ENCODE data around the gene NOA1. TPM values are rescaled to one million over a fixed set of nuclear protein-coding genes. Genes with fewer than 3 reads are reported as not detected.

The NOA1 gene
- total RNA-seq, 1 donor from 2014 or later = 17.4 TPM

DNA sequence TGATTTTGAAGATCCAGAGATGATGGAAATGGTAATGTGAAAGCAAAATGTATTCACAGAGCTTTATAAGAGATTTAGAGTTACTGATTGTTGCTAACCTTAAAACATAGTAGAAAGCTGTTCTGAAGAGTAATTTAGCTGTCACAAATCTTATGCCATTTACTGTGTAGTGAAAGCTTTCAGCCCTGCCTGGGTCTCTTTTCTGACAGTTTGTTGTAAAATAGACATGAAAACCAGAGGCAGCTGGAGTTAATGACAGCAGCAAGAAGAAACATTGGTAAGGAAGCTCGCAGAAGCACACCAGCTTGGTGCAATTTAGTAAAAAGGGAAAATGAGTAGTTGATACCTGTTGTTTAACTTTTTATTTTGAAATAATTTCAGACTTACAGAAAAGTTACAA lies 22.3 kb upstream of the NOA1 start:
- Mint-ChIP-seq H3K27me3 (no peaks in the 10 kb centered on the region), H3K4me3 (ENCODE audit: low read depth) (no peak overlapping the region), H3K27ac (no peak overlapping the region), H3K36me3 (ENCODE audit: insufficient read depth) (peaks cover 17% of the 10 kb centered on the region), H3K9me3 (ENCODE audit: low read depth) (no peaks in the 10 kb centered on the region), H3K4me1 (ENCODE audit: low read depth) (no peaks in the 10 kb centered on the region)
- DNase-seq (ENCODE audit: low spot score, unreplicated experiment) = no peak
- TF ChIP-seq CTCF (IDR thresholded peaks at IDR 0.05; ENCODE audit: unreplicated experiment) = no peak

DNA sequence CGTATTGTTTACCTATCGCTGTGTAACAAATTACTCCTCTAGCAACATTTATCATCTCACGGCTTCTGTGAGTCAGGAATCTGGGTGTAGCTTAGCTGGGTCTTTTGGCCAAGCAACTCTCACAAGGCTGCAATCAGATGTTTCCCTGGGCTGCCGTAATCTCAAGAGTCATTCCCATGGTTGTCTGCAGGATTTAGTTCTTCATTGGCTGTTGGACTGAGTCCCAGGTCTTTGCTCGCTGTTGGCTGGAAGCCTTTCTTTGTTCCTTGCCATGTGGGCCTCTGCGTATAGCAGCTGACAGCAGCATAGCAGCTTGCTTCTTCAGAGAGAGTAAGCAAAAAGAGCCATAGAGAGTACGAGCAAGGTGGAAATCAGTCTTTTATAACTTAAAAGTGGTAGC lies 18.1 kb upstream of the NOA1 start:
- peaks cover 27% of the 10 kb centered on the region for H3K36me3 Mint-ChIP-seq (ENCODE audit: insufficient read depth)
- H3K4me3 Mint-ChIP-seq (ENCODE audit: low read depth) = no peak overlapping the region
- no peaks in the 10 kb centered on the region for H3K9me3 Mint-ChIP-seq (ENCODE audit: low read depth)
- no peaks in the 10 kb centered on the region for H3K27me3 Mint-ChIP-seq
- DNase-seq (ENCODE audit: low spot score, unreplicated experiment) = no peak
- no peak overlapping the region for H3K27ac Mint-ChIP-seq
- H3K4me1 Mint-ChIP-seq (ENCODE audit: low read depth) = peaks cover 4% of the 10 kb centered on the region
- TF ChIP-seq CTCF (IDR thresholded peaks at IDR 0.05; ENCODE audit: unreplicated experiment) = no peak

DNA sequence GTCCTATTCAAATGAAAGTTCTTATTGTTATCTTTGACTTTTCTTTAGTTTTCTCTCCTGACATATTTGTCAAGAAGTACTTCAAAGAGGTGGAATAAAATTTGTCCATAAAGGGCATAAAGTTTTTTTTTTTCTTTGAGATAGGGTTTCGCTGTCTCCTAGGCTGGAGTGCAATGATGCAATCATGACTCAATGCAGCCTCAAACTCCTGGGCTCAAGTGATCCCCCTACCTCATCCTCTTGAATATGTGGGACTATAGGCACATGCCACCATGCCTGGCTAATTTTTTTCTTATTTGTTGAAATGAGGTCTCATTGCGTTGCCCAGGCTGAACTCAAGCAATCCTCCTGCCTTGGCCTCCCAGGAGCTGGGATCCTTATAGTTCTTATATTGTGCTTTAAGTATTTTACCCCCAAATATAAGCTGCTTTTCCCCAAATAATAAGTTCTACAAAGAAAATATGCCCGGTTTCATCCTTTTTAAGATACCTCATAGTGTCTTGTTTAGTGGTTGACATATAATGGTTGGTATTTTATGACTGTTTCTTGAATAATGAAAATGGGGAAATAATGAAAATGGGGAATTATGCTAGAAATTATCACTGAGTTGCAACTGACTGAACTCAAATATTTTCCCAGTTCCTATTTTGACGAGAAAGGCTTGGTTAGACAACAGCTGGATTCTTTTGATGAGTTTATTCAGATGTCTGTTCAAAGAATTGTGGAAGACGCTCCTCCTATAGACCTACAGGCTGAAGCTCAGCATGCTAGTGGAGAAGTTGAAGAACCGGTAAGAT lies 12.9 kb upstream of the NOA1 start:
- Mint-ChIP-seq H3K4me3 (ENCODE audit: low read depth) (no peak overlapping the region), H3K4me1 (ENCODE audit: low read depth) (peaks cover 4% of the 10 kb centered on the region), H3K27ac (no peak overlapping the region), H3K27me3 (no peaks in the 10 kb centered on the region), H3K9me3 (ENCODE audit: low read depth) (no peaks in the 10 kb centered on the region), H3K36me3 (ENCODE audit: insufficient read depth) (peaks cover 21% of the 10 kb centered on the region)
- DNase-seq (ENCODE audit: low spot score, unreplicated experiment) = no peak
- TF ChIP-seq CTCF (IDR thresholded peaks at IDR 0.05; ENCODE audit: unreplicated experiment) = no peak

DNA sequence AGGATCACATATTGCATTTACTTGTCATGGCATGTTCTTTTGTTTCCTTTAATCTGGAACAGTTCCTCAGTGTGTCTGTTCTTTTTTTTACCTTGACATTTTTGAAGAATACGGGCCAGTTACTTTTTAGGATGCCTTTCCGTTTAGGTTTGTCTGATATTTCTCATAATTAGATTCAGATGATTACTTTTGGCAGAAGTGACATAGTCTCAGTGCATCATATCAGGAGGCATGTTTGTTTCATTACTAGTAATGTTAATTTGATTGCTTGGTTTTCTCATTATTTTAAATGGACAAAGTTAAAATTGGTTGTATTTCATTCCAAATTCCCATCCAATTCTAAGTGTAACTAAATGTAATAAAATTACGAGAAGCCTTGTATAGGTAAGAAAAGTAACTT lies 9.5 kb upstream of the NOA1 start:
- TF ChIP-seq CTCF (IDR thresholded peaks at IDR 0.05; ENCODE audit: unreplicated experiment) = no peak
- Mint-ChIP-seq H3K36me3 (ENCODE audit: insufficient read depth) (peaks cover 15% of the 10 kb centered on the region), H3K4me1 (ENCODE audit: low read depth) (peaks cover 3% of the 10 kb centered on the region), H3K27ac (no peak overlapping the region), H3K9me3 (ENCODE audit: low read depth) (no peaks in the 10 kb centered on the region), H3K27me3 (no peaks in the 10 kb centered on the region), H3K4me3 (ENCODE audit: low read depth) (no peak overlapping the region)
- no peak for DNase-seq (ENCODE audit: low spot score, unreplicated experiment)

DNA sequence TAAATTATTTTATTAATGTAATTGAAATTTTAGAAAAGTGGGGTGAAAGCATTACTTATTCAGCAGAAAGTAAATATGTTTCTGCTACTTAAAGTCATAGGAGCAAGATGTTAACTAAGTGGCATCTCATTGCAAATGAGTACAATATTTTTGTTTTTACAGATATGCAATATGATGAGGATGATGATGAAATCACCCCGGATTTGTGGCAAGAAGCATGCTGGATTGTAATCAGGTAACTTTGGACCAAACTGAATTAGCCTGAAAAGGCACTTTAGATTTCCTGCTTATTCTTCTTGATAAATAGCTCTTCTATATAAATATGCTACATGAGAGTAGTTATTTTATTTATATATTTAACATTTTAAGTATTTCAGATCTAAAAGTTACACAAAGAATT lies 8.8 kb upstream of the NOA1 start:
- Mint-ChIP-seq H3K27ac (no peak overlapping the region), H3K27me3 (no peaks in the 10 kb centered on the region), H3K4me1 (ENCODE audit: low read depth) (peaks cover 10% of the 10 kb centered on the region), H3K9me3 (ENCODE audit: low read depth) (no peaks in the 10 kb centered on the region), H3K36me3 (ENCODE audit: insufficient read depth) (peaks cover 7% of the 10 kb centered on the region), H3K4me3 (ENCODE audit: low read depth) (no peak overlapping the region)
- no peak for DNase-seq (ENCODE audit: low spot score, unreplicated experiment)
- no peak for TF ChIP-seq CTCF (IDR thresholded peaks at IDR 0.05; ENCODE audit: unreplicated experiment)

All from progenitor cell of endocrine pancreas (in vitro differentiated cells).